ENCODE results near the gene VWA3A. TPM values are rescaled to one million over a fixed set of nuclear protein-coding genes. Genes with fewer than 3 reads are reported as not detected.

VWA3A gene
- total RNA-seq, 1 donor from 2014 or later, result 0.53 TPM

GRCh38 chr16:22181843-22182242 lies 89.5 kb downstream of the VWA3A start:
- Mint-ChIP-seq H3K4me3 (no peak overlapping the region), H3K9me3 (no peaks in the 10 kb centered on the region), H3K27ac (no peak overlapping the region), H3K36me3 (ENCODE audit: low read depth) (peaks cover 2% of the 10 kb centered on the region), H3K4me1 (peaks cover 3% of the 10 kb centered on the region), H3K27me3 (no peaks in the 10 kb centered on the region)
- no peak for TF ChIP-seq CTCF (IDR thresholded peaks at IDR 0.05)
- intact Hi-C loops (cut with micrococcal nuclease), result no loop called here
- ChIA-PET CTCF (no interaction called here), POLR2A (no interaction called here)
- DNase-seq, result no peak
- ATAC-seq (ENCODE audit: low read depth), result no peak

GRCh38 chr16:22183335-22183734 lies 91.0 kb downstream of the VWA3A start:
- Mint-ChIP-seq H3K9me3 (no peaks in the 10 kb centered on the region), H3K4me3 (no peak overlapping the region), H3K27ac (no peak overlapping the region), H3K27me3 (no peaks in the 10 kb centered on the region), H3K36me3 (ENCODE audit: low read depth) (peaks cover 2% of the 10 kb centered on the region), H3K4me1 (peaks cover 9% of the 10 kb centered on the region)
- DNase-seq (no peak), ATAC-seq (ENCODE audit: low read depth) (no peak)
- TF ChIP-seq CTCF (IDR thresholded peaks at IDR 0.05), result no peak
- CTCF ChIA-PET, result no interaction called here
- intact Hi-C loops (cut with micrococcal nuclease), result no loop called here
- POLR2A ChIA-PET, result no interaction called here

- DNase-seq, result no peak
- intact Hi-C loops (cut with micrococcal nuclease), result loop anchor here (1.0 kb wide), 1 partner anchor 113 kb away; the partner anchor contains the start of gene POLR3E
- Mint-ChIP-seq H3K4me1 (peaks cover 16% of the 10 kb centered on the region), H3K27ac (no peak overlapping the region), H3K36me3 (ENCODE audit: low read depth) (peaks cover 2% of the 10 kb centered on the region), H3K9me3 (no peaks in the 10 kb centered on the region), H3K4me3 (no peak overlapping the region), H3K27me3 (no peaks in the 10 kb centered on the region)
- ATAC-seq (ENCODE audit: low read depth), result peak; percentile 63
- ChIA-PET CTCF (interaction anchor here (0.6 to 1.1 kb wide), 2 partner anchors 89 to 113 kb away, joined by 3 read pairs; partner anchors contain the start of gene POLR3E), POLR2A (no interaction called here)
- no peak for TF ChIP-seq CTCF (IDR thresholded peaks at IDR 0.05)
Observed at GRCh38 chr16:22183901-22184614, 91.7 kb downstream of the VWA3A start.

GRCh38 chr16:22184615-22184968 lies 92.3 kb downstream of the VWA3A start:
- intact Hi-C loops (cut with micrococcal nuclease), result loop anchor here (1.0 kb wide), 1 partner anchor 113 kb away; the partner anchor contains the start of gene POLR3E
- ATAC-seq (ENCODE audit: low read depth), result no peak
- H3K27ac Mint-ChIP-seq, result no peak overlapping the region
- ChIA-PET POLR2A (interaction anchor here (0.5 kb wide), 1 partner anchor 175 kb away, joined by 5 read pairs; no protein-coding TSS in a partner anchor), CTCF (interaction anchor here (0.6 to 1.1 kb wide), 2 partner anchors 88 to 112 kb away, joined by 3 read pairs; partner anchors contain the start of gene POLR3E)
- peaks cover 21% of the 10 kb centered on the region for H3K4me1 Mint-ChIP-seq
- no peak overlapping the region for H3K4me3 Mint-ChIP-seq
- DNase-seq, result no peak
- no peaks in the 10 kb centered on the region for H3K27me3 Mint-ChIP-seq
- TF ChIP-seq CTCF (IDR thresholded peaks at IDR 0.05), result no peak
- peaks cover 3% of the 10 kb centered on the region for H3K36me3 Mint-ChIP-seq (ENCODE audit: low read depth)
- no peaks in the 10 kb centered on the region for H3K9me3 Mint-ChIP-seq

- Mint-ChIP-seq H3K27me3 (no peaks in the 10 kb centered on the region), H3K27ac (no peak overlapping the region)
Observed at GRCh38 chr16:22186517-22186916, 94.2 kb downstream of the VWA3A start.

More at GRCh38 chr16:22186517-22186916, 94.2 kb downstream of the VWA3A start:
- H3K9me3 Mint-ChIP-seq, result no peaks in the 10 kb centered on the region
- H3K4me1 Mint-ChIP-seq, result peaks cover 36% of the 10 kb centered on the region
- ATAC-seq (ENCODE audit: low read depth), result no peak
- peaks cover 5% of the 10 kb centered on the region for H3K36me3 Mint-ChIP-seq (ENCODE audit: low read depth)
- intact Hi-C loops (cut with micrococcal nuclease), result loop anchor here (5.0 kb wide), 1 partner anchor 479 kb away; no protein-coding TSS in a partner anchor
- H3K4me3 Mint-ChIP-seq, result no peak overlapping the region
- DNase-seq, result no peak
- POLR2A ChIA-PET, result no interaction called here
- CTCF ChIA-PET, result interaction anchor here (1.0 to 4.1 kb wide), 2 partner anchors 109 to 159 kb away, joined by 3 to 60 read pairs; no protein-coding TSS in a partner anchor
- TF ChIP-seq CTCF (IDR thresholded peaks at IDR 0.05), result no peak
